Fibroblast of villous mesenchyme (primary cell): ENCODE measurements around the gene TNFSF10. TPM values are rescaled to one million over a fixed set of nuclear protein-coding genes. Genes with fewer than 3 reads are reported as not detected.
"Not testable (repeated sequence)": the region's sequence is repeated elsewhere in the genome, so short reads cannot be mapped to it uniquely, and the experiment has no call there.

ENCODE experiments used
- DNase-seq: peaks from one replicate; pipeline ENCODE4 v3.0.0-alpha.2; 2010; ENCODE audit warnings: low read depth
- H3K4me3 ChIP-seq: 2 replicates; pipeline ENCODE4 v1.5.1; 2011; ENCODE audit warnings: low read depth, mild to moderate bottlenecking, low read length
- CTCF ChIP-seq: IDR thresholded peaks from 2 replicates; pipeline ENCODE4 v1.5.1; 2012; ENCODE audit warnings: low read depth, mild to moderate bottlenecking, low read length; ENCODE audit not compliant: insufficient read depth
- total RNA-seq: library from RNA; depleted of rRNA; stranded (reverse); fragments of >200 nt; gene quantifications from 2 replicates; pipeline ENCODE4 v1.2.3, GENCODE V29; 2012

The TNFSF10 gene
- total RNA-seq = 0.43 and 0.64 TPM in 2 replicates

GRCh38 chr3:172522871-172523818, at the start of gene TNFSF10:
Gene TNFSF10 (minus strand): TSS chr3:172523430. CDS start chr3:172523384, 46 bp downstream.
- no peak for TF ChIP-seq CTCF
- peak within 1 kb of the TSS; percentile 38 for H3K4me3 ChIP-seq
- DNase-seq = peak; percentile 54

GRCh38 chr3:172569128-172570008, 46.1 kb upstream of the TNFSF10 start:
- no peak for DNase-seq
- H3K4me3 ChIP-seq = no peak overlapping the region
- no peak for TF ChIP-seq CTCF

- no peak for DNase-seq
- no peak overlapping the region for H3K4me3 ChIP-seq
- TF ChIP-seq CTCF = no peak
These were observed 45.5 kb upstream of the TNFSF10 start for GRCh38 chr3:172568701-172569100.

GRCh38 chr3:172566785-172567184, 43.6 kb upstream of the TNFSF10 start:
- H3K4me3 ChIP-seq, DNase-seq: not testable (repeated sequence)

- no peak for TF ChIP-seq CTCF
- DNase-seq = no peak
- no peak overlapping the region for H3K4me3 ChIP-seq
These were observed 41.3 kb upstream of the TNFSF10 start for GRCh38 chr3:172564499-172564898.

GRCh38 chr3:172562871-172563865, 39.9 kb upstream of the TNFSF10 start:
- TF ChIP-seq CTCF = no peak
- peak overlapping the region; percentile 3 for H3K4me3 ChIP-seq
- DNase-seq = peak; percentile 100
